Mucosa of descending colon (tissue), 3 donors: ENCODE measurements around the gene ACP7. TPM values are rescaled to one million over a fixed set of nuclear protein-coding genes. Genes with fewer than 3 reads are reported as not detected.

ENCODE experiments used
- ATAC-seq: fragments of 200-7000 bp; cut with Tn5 transposase; one replicate; pipeline ENCODE4 v1.9.1; 2020; ENCODE audit warnings: mild to moderate bottlenecking, moderate library complexity
- DNase-seq, 3 donors: peaks; one replicate each; pipeline ENCODE4 v3.0.0-alpha.2; 2020
- H3K36me3 ChIP-seq: fragments of 200-600 bp; one replicate; pipeline ENCODE4 v1.8.0; 2021; ENCODE audit warnings: low read depth, mild to moderate bottlenecking
- H3K4me1 ChIP-seq: fragments of 200-600 bp; one replicate; pipeline ENCODE4 v1.8.0; 2021; ENCODE audit warnings: low read depth, mild to moderate bottlenecking
- H3K4me3 ChIP-seq: fragments of 200-600 bp; one replicate; pipeline ENCODE4 v1.8.0; 2021; ENCODE audit warnings: mild to moderate bottlenecking
- H3K9me3 ChIP-seq: fragments of 200-600 bp; one replicate; pipeline ENCODE4 v1.8.0; 2021; ENCODE audit warnings: mild to moderate bottlenecking
- CTCF ChIP-seq: fragments of 200-600 bp; IDR thresholded peaks from one replicate; pipeline ENCODE4 v1.8.0; 2022; ENCODE audit warnings: antibody characterized with exemption, mild to moderate bottlenecking
- intact Hi-C, 2 donors: fragments of 100-400 bp; cut with DNase I in 1 of 2; cut with micrococcal nuclease in 1 of 2; formaldehyde crosslinking; loops; one replicate each; pipeline versions ENCODE4 v1.11.0 to v1.11.1; 2022; cut with DNase I, micrococcal nuclease
- total RNA-seq, 3 donors: library from RNA; stranded (reverse); fragmentation: NEBNext Ultra II Directional in 2 of 3; extraction: Animal tissue kit (Norgen Biotek cat#: 25700) in 2 of 3; gene quantifications; one replicate each; pipeline versions ENCODE4 v1.2.1 to v1.2.4, GENCODE V29; 2021 to 2023
- donor health status: DM: no; HTN: no; CAD: no; lungs with moderate emphysema.
- donor health status: DM: no; HTN: no; CAD: no.
- donor health status: DM: no; HTN: yes; CAD: no.

Gene ACP7
- total RNA-seq, 3 donors from 2014 or later, result not detected

DNA sequence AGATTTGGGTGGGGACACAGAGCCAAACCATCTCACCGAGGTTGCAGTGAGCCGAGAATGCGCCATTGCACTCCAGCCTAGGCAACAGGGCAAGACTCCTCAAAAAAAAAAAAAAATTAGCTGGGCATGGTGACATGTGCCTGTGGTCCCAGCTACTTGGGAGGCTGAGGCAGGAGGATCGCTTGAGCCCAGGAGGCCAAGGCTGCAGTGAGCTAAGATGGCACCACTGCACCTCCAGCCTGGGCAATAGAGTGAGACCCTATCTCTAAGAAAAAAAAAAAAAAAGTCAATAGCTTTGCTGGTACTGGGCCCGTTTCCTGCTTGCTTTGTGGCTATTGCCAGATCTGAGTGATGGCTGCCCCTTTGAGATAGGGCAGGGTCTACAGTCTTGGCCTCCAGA is 13.1 kb downstream of the ACP7 start:
- ATAC-seq, result no peak
- TF ChIP-seq CTCF, result no peak
- Histone ChIP-seq H3K36me3 (no peaks in the 10 kb centered on the region), H3K4me1 (no peaks in the 10 kb centered on the region), H3K4me3 (no peak overlapping the region), H3K9me3 (no peaks in the 10 kb centered on the region)
- no peak for DNase-seq
- intact Hi-C loops, result no loop called here

GRCh38 chr19:39097721-39098120 is 13.6 kb downstream of the ACP7 start:
- Histone ChIP-seq H3K4me1 (no peaks in the 10 kb centered on the region), H3K36me3 (no peaks in the 10 kb centered on the region), H3K9me3 (no peaks in the 10 kb centered on the region), H3K4me3 (no peak overlapping the region)
- no peak for ATAC-seq
- TF ChIP-seq CTCF, result no peak
- no peak for DNase-seq
- intact Hi-C loops, result no loop called here

DNA sequence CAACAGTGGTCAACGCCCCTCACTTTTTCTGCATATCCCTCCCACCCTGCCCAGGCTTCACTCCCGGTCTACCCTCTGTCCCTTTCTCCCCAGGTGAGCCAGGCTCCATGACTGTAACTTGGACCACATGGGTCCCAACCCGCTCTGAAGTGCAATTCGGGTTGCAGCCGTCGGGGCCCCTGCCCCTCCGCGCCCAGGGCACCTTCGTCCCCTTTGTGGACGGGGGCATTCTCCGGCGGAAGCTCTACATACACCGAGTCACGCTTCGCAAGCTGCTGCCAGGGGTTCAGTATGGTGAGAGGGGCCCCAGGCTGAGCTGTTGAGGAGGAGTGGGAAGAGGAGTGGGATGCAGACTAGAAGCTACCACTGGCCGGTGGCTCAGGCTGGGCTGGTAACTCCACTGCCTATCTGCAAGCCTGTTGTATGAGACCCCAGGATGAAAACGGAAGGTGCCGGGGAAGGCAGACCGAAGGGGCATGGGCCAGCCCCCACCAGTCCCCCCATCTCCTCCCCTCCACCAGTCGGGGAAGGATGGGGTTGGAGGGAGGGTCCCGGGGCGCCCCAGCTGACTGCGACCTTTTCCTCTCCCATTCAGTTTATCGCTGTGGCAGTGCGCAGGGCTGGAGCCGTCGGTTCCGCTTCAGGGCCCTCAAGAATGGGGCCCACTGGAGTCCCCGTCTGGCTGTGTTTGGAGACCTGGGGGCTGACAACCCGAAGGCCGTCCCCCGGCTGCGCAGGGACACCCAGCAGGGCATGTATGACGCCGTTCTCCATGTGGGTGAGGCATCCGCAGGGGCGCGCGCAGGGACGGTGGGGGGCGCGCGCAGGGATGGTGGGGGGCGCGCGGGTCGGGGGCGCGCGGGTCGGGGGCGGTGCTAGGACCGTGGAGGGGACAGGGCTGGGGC is 14.4 kb downstream of the ACP7 start:
- H3K36me3 ChIP-seq, result no peaks in the 10 kb centered on the region
- no peaks in the 10 kb centered on the region for H3K9me3 ChIP-seq
- intact Hi-C loops, result no loop called here
- H3K4me1 ChIP-seq, result no peaks in the 10 kb centered on the region
- DNase-seq (no peak), ATAC-seq (no peak)
- H3K4me3 ChIP-seq, result no peak overlapping the region
- TF ChIP-seq CTCF, result no peak

- no peak for ATAC-seq
- Histone ChIP-seq H3K4me1 (no peaks in the 10 kb centered on the region), H3K4me3 (no peak overlapping the region), H3K36me3 (no peaks in the 10 kb centered on the region), H3K9me3 (no peaks in the 10 kb centered on the region)
- DNase-seq, result no peak
- TF ChIP-seq CTCF, result no peak
- intact Hi-C loops, result no loop called here
These were observed 15.2 kb downstream of the ACP7 start for GRCh38 chr19:39099341-39099740.

- Histone ChIP-seq H3K9me3 (no peaks in the 10 kb centered on the region), H3K4me1 (no peaks in the 10 kb centered on the region), H3K4me3 (no peak overlapping the region), H3K36me3 (no peaks in the 10 kb centered on the region)
- TF ChIP-seq CTCF, result no peak
- DNase-seq (no peak), ATAC-seq (no peak)
- intact Hi-C loops, result no loop called here
These were observed 16.5 kb downstream of the ACP7 start for GRCh38 chr19:39100500-39101166.
